Femur (tissue), 1 donor: Measurements from ENCODE around the gene MFSD6L.
A peak's percentile ranks its signal among the peaks of the same experiment; 100 is the strongest.

Experiments used
- DNase-seq: peaks from one replicate; pipeline ENCODE4 v3.0.0-alpha.2; 2017

MFSD6L gene

DNA sequence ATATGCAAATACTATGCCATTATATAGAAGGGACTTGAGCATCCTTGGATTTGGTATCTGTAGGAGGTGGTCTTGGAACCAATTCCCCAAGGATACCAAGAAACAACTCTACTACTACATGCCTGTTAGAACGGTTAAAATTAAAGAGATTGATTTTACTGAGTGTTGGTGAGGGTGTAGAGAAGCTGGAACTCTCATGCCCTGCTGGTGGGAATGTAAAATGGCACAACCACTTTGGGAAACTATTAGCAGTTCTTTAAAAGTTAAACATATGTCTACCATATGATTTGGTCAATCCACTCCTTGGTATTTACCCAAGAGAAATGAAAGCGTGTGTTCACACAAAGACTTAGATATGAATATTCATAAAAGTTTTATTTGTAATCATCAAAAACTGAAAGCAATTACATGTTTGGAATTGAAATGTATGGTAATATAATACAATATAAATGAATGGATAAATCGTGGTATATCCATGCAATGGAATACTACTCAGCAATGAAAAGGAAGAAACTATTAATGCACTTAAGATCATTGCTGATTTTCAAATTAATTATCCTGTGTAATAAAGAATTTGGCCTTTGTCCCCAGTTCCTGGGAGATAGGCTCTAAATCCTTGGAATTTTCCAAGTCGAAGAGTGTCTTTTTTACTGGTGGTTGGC is 7.8 kb downstream of the MFSD6L start:
- DNase-seq: no peak

DNA sequence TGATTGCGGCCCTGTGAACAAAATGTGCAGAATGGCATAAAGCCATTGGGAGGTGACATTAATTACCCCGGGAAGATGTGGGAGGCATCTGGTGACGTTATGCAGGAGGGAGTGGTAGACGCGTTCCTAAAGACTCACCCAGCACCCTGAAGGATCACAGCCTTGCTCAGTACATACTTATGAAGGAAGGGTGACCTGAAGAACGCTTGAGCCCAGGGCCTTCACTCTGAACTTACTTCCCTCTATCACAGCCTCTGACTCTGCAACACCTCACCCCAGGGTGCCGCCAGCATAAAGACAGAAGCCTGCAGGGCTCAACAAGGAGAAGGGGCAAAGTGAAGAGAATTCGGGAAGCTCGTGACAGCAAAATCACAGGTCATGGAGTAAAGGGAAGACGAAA is 9.4 kb downstream of the MFSD6L start:
- no peak for DNase-seq

DNA sequence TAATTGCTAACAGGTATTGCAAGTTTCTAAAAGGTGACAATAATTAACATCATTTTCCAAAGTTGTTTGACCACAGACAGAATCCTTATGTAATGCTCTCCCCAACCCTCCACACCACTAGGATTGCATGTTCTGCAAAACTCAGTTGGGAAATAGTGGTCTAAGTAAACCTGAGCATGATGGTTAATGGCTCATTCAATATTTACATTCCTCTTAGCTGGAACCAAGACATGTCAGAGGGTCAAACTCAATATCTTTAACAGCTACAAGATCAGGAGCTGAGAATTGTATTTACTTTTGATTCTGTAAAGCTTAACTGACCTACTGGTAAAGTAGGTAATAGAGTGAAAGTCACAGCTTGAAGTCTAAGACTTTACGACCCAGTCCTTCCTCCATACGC is 10.2 kb downstream of the MFSD6L start:
- no peak for DNase-seq

DNA sequence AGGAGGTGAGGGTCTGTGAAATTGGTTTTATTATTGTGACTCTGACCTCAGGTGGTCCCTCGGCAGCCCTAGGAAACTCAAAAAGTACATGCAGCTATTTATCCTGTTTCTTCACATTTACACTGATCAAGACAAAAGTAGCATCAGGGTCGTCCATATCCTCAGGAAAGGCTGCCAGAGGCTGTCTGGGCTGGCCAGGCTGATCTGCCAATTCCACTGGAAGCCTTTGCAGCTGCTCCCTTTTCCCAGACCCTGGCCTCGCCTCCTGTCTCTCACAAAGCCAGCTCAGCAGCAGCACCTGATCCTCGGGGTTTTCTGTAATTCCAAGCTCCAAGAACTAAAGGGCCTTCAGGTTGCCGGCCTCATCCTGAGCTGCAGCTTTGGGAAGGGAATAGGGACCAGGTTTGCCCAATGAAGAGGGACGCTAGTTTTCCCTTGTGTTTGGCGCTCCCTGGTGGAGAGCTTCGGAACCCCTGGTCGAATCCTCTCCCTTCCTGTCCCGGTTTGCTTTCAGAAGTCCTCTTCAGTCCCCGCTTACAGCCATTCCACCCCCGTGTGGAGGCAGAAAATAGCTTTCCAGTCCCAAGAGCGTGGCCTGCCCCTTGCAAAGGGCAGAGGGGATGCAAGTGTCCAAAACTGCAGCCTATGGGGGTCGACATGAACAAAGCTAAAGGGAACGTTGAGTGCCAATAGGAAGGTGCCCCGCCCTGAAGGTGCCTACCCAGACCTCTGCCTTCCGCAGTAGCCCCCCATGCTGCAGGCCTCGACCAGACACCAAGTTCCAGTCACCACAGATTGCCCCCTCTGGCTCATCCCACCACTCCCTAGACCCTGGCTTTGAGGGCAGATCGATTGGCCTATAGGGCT is 13.4 kb downstream of the MFSD6L start:
- DNase-seq: peak; percentile 88

DNA sequence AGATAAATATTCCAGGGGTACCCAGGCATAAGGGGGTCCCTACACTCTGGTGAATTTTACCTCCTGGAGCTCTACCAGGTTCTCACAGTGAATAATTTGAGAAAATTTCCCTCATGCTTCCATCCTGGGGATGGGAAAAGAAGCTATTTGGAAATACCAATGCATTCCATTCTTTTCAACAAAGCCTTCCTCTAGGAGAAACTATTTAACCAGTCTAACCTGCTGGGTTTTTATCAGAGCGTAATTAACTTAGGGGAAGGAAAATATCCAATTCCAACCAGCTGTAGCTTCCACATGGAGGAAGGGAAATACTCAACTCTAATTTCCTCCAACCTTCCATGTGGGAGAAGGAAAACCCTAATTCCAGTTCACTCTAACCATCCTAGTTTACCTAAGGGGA is 17.0 kb downstream of the MFSD6L start:
- no peak for DNase-seq

DNA sequence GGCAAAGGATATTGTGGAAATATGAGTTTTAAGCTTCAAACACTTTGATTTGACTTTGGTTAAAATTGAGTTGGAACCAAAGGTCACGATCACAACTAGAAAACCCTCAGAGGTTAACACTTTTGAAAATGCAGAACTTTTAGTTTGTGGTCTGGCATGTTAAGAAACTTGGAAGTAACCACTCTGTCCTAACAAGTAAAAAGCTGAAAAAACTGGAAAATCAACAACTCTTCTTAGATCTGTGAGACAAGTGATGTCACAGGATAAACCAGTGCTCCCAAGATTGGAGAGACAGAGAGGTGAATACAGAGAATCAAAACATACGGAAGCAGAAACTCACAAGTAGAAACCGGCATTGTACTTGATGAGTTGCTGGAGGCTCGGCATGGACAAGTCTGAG is 17.4 kb downstream of the MFSD6L start:
- DNase-seq: no peak

DNA sequence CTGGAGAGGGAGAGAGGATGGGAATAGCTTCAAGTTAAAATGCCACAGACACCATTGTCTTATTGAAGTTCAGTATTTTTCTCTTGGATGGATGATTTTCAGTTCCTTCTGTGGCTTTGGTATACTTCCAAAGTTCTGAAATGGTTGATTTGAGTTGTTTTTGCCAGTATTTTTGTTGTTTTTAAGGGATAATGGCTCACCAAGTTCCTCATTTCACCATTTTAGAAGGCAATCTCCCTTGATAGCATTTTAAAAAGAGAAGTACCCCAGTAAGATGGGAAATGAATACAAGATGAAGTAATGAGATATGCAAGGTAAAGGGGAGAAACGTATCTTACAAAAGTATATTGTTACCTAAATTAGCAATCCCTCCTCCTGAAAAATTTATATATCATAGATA is 22.3 kb downstream of the MFSD6L start:
- DNase-seq: no peak

DNA sequence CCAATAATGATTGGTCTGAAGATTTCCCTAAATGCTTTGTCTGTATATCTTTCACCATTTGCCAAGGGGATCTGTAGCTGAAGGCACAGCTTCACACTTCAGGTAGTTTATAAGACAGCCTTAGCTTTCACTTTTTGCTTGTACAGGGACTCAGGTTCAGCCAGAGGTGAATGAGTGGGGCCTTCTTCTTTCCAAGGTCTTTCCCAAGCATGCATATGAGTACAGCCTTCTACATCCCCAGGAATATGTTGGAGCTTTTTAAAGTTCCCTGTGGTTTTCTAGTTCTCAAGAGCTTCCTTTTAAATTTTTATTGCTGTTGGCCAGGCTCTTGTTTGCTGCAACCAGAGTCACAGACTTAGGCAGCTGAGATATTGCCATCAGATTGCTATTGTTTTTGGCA is 22.9 kb downstream of the MFSD6L start:
- DNase-seq: peak; percentile 49

DNA sequence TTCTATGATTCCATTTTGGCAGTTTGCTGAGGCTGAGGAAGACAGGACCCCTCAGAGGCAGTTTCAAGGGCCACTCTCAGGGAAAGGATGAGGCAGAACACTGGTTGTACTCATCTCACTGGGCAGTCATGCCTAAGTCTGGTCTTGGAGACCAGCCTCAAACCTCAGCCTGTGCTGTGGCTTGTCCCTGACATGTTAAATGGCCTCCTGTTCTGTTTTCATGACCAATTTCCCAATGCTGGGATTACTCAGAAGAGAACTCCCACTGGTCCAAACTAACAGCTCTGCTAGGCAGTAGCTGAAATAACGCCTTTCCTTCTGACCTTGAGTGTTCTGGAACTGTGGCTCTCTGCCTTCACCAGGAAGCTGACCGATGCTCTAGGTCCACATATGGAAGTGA is 32.4 kb downstream of the MFSD6L start:
- no peak for DNase-seq

DNA sequence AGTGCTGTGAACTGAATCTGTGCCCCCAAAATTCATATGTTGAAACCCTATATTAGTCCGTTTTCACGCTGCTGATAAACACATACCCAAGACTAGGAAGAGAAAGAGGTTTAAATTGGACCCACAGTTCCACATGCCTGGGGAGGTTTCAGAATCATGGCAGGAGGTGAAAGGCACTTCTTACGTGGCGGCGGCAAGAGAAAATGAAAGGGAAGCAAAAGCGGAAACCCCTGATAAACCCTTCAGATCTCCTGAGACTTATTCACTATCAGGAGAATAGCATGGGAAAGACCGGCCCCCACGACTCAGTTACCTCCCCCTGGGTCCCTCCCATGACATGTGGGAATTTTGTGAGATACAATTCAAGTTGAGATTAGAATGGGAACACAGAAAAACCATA is 37.2 kb downstream of the MFSD6L start:
- DNase-seq: no peak

DNA sequence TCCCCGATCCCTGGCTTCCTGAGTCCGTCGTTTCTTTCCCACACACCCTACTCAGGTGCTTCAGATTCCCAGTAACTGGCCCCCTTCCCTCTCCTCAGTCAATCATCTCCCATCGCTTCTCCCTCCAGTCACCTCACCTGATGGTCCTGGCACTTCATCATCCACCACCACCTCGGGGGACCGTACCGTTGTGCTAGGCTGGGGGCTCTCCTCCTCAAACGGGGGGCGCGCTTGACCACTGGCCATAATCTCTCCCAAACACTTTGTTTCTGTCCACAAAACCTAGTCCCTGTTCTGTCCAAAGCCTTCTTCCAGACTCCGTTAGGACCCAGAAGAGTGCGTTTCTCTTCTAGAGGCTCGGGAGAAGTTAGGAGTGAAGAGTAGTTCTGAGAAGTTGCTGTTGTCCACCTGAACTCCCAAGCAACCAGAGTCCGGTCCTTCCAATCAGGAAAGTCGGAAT is 41.0 kb downstream of the MFSD6L start, which contains the start of gene SPDYE4:
Gene SPDYE4 (minus strand): TSS at position 410 of the 460 bp plus-strand sequence. CDS start 164 bp downstream, at position 246.
- no peak for DNase-seq

DNA sequence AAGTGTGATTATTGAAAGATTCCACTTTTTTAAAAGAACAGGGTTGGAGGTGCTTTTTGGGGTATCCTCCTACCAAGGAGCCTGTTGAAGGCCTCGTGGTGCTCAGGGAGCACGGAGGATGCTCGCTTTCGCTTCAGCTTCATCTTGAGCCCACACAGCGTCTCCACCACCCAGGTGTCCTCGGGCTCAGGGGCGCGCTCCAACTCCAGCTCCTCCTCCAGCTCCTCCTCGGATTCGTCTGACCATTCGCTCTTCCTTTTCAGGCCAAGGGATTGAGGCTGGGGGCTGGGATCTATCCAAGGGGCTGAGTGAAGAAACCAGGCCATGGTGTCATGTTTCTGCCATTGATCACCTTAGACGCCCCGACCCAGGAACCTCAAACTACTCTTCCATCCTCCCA is 42.0 kb downstream of the MFSD6L start:
- DNase-seq: no peak

DNA sequence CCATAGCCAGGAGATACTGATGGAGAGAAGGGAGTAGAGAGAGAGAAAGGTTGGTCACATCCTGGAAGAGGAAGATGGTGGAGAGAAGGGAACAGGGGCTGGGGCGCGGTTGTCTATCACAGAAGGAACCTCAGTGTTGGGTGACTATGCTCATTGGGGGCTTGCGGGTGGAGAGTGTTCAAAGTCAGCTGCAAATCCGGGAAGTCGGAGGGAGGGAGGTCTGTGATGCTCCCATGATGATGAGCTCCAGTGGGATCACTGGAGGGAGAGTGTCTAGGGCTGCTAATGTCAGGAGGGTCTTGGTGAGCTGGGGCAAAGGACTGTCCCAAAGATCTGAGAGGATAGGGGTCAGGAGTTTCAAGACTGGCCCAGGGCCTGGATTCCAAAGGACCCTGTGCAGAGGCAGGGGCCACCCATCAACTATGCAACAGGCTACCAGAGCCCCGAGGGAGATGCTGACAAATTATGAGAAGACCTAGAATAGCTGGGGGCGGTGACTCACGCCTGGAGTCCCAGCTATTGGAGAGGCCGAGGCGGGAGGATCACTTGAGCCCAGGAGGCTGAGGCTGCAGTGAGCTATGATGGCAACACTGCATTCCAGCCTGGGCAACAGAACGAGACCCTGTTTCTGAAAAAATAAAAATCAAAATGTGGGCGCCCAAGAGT is 43.4 kb downstream of the MFSD6L start:
- no peak for DNase-seq

DNA sequence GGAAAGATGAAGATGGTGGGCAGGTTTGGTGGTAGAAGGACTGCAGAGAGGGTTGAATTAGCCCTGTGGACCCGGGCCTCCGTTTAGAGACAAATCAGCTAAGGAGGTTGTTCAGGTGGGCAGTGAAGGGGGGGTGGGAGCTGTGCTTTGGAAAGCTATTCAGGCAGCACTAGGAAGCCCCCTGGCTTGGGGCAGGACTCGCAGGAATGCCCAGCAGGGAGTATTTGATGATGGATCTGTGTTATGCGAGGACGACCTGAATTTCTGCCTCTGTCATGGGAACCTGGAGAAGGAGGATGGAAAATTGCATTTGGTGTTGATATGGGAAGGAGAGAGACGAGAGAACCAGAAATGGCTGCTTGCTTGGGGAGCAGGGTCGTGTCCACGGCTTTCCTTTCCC is 44.3 kb downstream of the MFSD6L start:
- DNase-seq: no peak

DNA sequence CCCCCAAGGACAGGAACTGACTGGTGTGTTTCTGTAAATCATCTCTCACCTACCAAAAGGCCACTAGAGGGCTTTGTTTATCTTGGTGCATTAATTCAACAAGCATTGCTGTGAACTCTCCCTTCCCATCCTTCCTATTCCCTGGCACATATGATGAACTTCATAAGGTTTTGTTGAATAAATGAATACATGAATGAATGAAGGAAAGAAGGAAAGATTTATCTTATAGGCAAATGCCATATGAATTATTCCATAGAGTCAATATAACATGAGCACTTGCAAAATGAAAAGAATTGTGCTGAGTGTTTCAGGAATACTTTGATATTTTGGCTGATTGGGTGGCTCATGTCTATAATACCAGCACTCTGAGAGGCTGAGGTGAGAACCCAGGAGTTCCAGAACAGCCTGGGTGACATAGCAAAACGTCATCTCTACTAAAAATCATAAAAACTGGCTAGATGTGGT is 45.2 kb downstream of the MFSD6L start:
- DNase-seq: no peak

DNA sequence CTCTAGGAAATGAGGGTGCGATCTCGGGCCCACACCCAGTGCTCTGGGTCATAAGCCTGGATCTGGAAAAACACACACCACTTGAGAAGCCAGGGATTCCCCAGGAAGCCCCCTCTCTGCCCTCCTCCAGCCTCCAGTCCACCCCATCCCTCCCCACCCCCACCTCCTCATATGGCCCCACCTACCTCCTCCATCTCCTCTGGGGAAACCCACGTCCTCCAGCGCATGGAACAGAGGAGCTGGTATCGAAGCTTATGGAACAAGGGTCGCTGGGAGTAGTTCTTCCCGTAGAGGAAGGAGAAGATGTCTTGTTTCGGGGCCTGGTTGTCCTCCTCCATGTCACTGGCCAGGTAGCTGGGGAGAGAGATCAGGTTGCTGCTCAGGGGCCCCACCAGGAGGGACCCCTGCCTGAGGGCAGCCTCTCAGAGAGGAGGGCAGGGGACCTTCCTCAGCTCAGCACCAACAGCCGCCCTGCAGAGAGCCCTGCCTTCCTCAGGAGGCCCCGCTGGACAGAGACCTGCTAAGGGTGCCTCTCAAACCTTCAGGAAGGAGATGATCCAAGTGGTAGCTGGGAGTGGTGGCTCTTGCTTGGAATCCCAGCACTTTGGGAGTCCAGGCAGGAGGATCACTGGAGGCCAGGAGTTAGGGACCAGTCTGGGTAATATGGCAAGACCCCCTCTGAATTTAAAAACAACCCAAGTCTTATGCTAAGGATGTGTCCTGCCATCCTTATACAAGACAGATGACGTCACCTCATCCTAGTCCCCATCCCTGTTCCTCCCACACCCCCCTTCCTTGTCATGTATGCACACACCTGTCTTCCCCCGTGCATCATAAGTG is 45.8 kb downstream of the MFSD6L start:
- DNase-seq: no peak

DNA sequence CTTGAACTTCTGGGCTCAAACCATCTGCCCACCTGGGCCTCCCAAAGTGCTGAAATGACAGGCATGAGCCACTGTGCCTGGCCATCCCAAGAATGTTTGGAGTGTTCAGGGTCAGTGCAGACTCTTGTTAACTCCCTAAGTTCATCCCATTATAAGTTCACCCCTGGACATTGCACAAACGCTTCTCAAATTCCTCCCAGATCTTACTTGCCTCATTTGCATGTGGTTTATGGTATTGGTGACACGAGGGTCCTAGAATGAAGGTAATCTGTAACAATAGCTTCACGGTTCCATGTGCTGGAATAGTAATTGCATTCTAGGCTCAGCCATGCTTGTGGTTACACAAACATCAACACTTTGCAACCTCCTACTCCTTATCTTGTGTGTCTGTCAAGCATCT is 49.5 kb downstream of the MFSD6L start:
- no peak for DNase-seq

DNA sequence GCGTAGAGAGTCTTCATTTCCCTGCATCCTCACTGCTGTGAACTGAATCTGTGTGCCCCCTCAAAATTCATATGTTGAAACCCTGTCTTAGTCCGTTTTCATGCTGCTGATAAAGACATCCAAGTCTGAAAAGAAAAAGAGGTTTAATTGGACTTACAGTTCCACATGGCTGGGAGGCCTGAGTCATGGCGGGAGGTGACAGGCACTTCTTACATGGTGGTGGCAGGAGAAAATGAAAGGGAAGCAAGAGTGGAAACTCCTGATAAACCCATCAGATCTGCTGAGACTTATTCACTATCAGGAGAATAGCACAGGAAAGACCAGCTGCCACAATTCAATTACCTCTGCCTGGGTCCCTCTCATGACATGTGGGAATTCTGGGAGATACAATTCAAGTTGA is 51.4 kb downstream of the MFSD6L start:
- DNase-seq: no peak
